HG02840 (cell line): Measurements from ENCODE around the gene EYA3.
"Not testable (repeated sequence)": the region's sequence is repeated elsewhere in the genome, so short reads cannot be mapped to it uniquely, and the experiment has no call there.

Experiments
- ATAC-seq: cut with Tn5 transposase; IDR thresholded peaks from one replicate; pipeline ENCODE4 v1.9.1; 2021; ENCODE audit warnings: mild to moderate bottlenecking, moderate library complexity, moderate number of reproducible peaks; ENCODE audit not compliant: unreplicated experiment, low FRiP score

Gene EYA3

GRCh38 chr1:28035420-28035819, 53.0 kb downstream of the EYA3 start:
- no peak for ATAC-seq

DNA sequence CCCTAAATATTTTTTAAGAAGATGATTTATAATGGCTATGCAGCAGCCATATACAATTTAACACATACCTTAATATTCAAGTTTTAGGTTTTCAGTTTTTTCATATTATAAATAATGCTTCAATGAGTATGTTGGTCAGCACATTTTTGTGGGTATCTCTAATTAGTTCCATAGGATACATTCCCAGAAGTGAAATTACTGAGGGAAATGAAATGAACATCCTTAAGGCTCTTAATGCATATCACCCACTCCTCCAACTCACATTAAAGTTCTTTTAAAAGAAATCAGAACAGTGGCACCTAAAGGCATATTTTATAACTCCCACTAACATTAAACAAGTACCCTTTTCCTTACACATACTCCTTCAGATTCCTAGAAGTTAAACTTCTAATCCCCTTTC, 56.1 kb downstream of the EYA3 start:
- ATAC-seq: no peak

GRCh38 chr1:28031173-28031572, 57.2 kb downstream of the EYA3 start:
- ATAC-seq: no peak

- ATAC-seq: no peak
Measured at GRCh38 chr1:28028873-28029654, 59.3 kb downstream of the EYA3 start.

DNA sequence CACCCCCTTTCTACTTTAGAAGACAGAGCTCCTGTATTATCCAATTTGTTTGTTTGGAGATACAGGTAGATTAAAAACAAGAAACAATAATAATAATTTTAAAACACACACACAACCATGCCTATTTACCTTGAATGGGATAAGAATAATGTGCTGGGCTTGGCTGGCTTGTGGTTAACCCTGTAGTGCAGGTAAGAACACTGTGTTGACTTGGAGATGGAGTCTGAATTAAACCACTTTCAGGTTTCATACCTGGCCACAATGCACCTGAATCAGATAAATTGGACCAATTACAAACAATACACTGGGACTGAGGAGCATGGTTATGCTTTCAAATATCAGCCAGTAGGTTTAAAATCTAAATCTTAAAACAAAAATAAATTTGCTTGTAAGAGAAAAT, 60.8 kb downstream of the EYA3 start:
- no peak for ATAC-seq

DNA sequence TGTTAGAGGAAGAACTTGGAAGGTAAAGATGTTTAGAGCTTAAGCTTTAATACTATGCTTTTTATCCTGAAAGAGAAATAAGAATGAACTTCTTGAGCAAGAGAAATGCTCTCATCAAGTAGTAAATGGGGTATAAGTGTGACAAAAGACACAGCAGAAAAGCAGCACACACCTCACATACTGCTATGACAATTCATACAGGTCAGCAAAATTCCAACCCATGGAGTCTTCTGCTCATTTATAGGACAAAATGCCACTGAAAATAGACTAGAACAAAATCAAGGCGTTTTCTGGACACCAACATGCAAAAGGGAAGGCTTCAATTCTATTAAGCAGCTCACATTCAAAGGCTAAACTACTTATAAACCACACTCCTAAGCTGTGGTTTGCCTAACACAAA, 61.2 kb downstream of the EYA3 start:
- no peak for ATAC-seq

- no peak for ATAC-seq
Measured at GRCh38 chr1:28026329-28026728, 62.1 kb downstream of the EYA3 start.

- no peak for ATAC-seq
Measured at GRCh38 chr1:28021064-28021463, 67.3 kb downstream of the EYA3 start.

DNA sequence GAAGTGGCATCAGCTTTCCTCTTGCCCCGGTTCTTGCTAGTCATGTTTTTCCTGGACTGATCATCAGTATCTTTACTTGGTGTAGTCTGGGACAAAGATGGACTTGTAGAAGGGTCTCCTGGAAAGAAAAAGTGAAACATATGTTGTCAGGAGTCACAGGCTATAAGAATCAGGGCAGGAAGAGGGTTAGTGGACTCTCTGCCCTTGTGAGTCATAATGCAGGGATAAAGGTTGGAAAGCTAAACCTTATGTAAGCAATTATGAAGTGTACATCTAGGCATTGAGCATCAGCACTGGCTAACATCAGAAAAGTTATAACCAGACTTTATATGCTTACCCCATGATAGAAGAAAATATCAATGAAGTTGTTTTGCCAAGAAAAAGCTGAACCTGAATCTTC, 77.4 kb downstream of the EYA3 start:
- ATAC-seq: no peak

- not testable (repeated sequence) for ATAC-seq
Measured at GRCh38 chr1:28003117-28003516, 85.3 kb downstream of the EYA3 start.

DNA sequence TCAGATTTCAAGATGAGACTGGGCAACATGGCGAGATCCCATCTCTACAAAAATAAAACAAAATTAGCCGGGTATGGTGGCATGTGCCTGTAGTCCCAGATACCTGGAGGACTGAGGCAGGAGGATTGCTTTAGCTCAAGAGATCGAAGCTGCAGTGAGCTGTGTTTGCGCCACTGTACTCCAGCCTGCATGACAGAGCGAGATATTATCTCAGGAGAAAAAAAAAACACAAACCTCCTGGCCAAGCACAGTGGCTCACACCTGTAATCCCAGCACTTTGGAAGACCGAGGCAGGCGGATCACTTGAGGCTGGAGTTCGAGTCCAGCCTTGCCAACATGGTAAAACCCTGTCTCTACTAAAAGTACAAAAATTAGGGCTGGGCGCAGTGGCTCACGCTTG, 85.8 kb downstream of the EYA3 start:
- ATAC-seq: no peak

GRCh38 chr1:27999055-27999454, 89.4 kb downstream of the EYA3 start:
- no peak for ATAC-seq

DNA sequence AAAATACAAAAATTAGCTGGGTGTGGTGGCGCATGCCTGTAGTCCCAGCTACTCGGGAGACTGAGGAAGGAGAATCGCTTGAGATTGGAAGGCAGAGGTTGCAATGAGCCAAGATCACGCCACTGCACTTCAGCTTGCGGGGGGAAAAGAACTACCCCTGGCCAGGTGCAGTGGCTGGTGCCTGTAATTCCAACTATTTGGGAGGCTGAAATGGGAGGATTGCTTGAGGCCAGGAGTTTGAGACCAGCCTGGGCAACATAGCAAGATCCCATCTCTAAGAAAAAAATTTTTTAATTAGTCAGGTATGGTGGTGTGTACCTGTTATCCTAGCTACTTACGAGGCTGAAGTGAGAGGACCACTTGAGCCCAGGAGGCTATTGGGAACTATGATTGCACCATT, 93.9 kb downstream of the EYA3 start:
- ATAC-seq: not testable (repeated sequence)

DNA sequence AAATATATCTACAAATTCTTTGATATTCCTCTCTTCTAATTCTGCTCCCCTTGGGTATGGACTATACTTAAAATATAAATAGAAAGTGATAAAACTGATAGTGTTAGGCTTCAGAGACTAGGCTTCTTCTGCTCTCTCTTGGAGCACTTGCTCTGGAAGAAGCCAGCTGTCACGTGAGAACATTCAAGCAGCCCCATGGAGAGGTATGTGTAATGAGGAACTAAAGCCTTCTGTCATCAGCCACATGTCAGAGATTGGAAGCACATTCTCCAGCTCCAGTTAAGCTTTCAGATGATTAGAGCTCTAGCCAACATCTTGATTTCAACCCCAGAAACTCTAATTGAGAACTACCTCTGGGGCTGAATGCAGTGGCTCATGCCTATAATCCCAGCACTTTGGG, 94.3 kb downstream of the EYA3 start:
- ATAC-seq: no peak

DNA sequence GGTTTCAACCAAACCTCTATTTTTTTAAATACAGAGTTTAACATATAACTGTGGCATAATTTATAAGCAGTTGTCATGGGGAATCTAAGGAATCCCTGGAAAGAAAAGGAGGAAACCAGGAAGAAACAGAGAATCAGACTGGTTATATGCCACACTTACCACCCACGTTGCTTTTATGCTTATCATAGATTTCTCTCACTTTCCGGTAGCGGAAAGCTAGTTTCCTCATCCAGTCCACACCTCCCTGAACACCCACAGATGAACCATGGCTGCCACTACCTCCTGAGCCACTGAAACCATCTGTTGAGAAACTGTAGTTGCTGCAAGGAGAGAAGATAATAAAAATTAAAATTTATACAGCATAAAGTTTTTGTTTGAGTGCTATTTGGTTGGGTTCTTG, 95.2 kb downstream of the EYA3 start:
- ATAC-seq: no peak

DNA sequence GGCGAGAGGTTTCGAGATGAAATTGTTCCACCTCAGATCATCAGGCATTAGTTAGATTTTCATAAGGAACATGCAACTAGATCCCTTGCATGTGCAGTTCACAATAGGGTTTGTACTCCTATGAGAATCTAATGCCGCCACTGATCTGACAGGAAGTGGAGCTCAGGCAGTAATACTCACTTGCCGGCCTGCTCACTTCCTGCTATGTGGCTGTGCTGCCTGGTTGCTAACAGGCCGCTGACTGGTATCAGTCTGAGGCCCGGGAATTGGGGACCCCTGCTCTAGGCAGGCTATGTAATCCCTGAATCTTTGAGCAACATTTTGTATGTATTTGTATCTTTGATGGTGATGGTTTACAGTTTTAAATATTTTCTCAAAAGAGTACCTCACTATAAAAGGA, 96.1 kb downstream of the EYA3 start:
- ATAC-seq: no peak

GRCh38 chr1:27990920-27991537, 97.4 kb downstream of the EYA3 start:
- ATAC-seq: no peak

DNA sequence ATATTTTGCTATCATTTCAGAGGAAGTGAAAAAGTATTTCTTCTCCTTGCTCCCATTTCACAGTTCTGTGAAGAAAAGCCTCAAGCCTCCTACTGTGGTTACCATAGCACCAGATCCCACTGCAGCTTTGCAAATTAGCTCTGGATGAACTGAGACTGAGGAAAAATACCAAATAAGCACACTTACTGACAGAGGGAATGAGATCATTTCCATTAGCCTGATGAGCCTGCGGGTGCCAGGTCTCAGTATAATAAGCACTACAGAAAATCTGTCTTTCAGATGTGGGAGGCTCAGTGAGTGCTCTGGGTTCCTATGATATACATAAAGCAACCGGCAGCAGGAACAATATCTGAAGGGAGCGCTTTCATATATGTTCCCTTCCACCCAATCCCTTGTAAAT, 107.3 kb downstream of the EYA3 start:
- no peak for ATAC-seq

- no peak for ATAC-seq
Measured at GRCh38 chr1:27980216-27980845, 108.1 kb downstream of the EYA3 start.

DNA sequence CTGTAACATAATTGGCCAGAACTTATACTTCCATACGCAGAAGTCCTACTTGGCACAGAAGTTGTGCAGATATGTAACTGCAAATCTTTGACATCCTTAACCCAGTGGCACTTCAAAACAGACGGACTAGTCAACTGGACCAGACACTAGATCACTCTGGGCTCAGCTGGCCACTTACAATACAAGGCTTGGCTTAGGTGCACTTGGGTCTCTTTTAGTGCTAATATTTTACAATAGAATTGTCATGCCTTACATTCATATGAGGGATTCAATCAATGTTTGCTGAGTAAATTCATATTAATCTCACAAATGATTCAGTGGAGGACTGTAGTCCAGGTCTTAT, 108.6 kb downstream of the EYA3 start:
- no peak for ATAC-seq

- ATAC-seq: no peak
Measured at GRCh38 chr1:27979151-27979858, 109.1 kb downstream of the EYA3 start.
